ENCODE measurements around the gene RPL10A.

DNA sequence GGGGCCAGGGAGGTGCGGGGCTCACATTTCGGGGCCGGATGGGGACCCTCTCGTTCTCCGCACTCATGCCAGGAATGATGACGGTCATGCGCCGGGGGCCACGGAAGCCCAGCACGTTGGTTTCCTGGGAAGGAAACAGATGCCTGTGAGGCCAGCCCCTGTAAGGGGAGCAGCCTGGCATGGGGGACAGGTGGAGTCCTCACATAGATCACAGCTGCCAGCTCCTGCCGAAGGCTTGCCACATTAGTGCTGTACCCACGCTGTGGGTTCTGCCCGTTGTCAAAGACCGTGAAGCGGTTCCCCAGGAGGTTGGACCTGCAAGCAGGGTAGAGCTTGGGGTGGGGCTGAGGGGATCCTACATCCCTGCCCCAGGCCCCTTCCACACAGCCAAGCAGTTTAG, 35.3 kb downstream of the RPL10A start:
- TF ChIP-seq, protein P1, sequence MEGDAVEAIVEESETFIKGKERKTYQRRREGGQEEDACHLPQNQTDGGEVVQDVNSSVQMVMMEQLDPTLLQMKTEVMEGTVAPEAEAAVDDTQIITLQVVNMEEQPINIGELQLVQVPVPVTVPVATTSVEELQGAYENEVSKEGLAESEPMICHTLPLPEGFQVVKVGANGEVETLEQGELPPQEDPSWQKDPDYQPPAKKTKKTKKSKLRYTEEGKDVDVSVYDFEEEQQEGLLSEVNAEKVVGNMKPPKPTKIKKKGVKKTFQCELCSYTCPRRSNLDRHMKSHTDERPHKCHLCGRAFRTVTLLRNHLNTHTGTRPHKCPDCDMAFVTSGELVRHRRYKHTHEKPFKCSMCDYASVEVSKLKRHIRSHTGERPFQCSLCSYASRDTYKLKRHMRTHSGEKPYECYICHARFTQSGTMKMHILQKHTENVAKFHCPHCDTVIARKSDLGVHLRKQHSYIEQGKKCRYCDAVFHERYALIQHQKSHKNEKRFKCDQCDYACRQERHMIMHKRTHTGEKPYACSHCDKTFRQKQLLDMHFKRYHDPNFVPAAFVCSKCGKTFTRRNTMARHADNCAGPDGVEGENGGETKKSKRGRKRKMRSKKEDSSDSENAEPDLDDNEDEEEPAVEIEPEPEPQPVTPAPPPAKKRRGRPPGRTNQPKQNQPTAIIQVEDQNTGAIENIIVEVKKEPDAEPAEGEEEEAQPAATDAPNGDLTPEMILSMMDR (IDR thresholded peaks at IDR 0.05) = no peak
- no peak for TF ChIP-seq POLR2A (IDR thresholded peaks at IDR 0.05)
